CD4-positive, alpha-beta T cell treated with Interleukin-6 at 100 ng/mL for 8 hours (primary cell): ENCODE data around the gene PGRMC2.

ENCODE experiments used
- DNase-seq: peaks from one replicate; pipeline ENCODE4 v3.0.0-alpha.2; 2020; ENCODE audit warnings: mixed read lengths, low spot score

The PGRMC2 gene

DNA sequence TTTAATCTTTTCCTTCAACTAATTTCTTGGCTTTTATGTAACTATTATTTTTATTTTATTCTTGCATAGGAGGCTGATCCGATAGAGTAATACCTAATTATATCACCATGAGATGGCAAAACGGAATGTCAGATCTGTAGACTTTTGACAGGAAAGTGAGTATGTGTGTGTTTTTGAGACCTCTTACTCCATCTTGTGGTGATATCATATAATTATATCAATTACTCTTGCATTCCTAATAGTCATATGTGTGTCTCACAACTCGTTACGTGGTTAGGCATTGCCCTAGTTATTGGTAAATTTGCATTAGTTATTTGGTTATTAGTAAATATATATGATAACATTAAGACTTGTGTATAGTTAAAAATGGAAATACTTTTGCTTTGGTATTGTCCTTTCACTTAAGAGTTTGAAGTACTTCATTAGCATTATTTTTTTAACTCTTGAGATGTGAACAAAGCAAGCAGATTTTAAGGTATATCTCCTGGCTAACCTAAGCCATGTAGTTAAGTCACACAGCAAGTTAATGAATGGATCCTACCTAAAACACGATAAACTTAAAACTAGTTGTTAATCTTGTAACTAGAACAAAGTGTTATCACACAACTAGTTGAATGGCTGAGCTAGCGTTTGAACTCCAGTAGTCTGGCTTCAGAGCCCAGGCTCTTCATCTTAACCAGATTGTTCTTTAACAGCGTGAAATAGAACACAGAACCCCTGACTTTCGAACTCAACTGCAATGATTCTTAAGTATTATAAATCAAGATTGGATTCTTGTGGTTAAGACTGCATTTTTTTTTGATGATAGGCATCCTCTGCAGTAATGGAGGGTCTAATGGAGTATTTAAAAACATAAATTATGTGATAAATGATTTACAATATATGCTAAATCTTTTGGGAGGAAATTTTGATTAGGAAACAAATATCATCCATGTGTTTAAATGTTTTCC is 67.1 kb downstream of the PGRMC2 start:
- DNase-seq = no peak
